Endothelial cell of umbilical vein (primary cell): ENCODE data around the gene HDAC8.

Experiments used
- EZH2 ChIP-seq: IDR thresholded peaks from 2 replicates; pipeline ENCODE4 v1.6.1; 2012; ENCODE audit warnings: borderline replicate concordance, low read depth, mild to moderate bottlenecking, moderate library complexity, low read length, inconsistent platforms; ENCODE audit not compliant: severe bottlenecking
- FOS ChIP-seq: IDR thresholded peaks from 2 replicates; pipeline ENCODE4 v1.6.1; 2011; ENCODE audit warnings: mild to moderate bottlenecking, low read length, moderate library complexity, borderline replicate concordance; ENCODE audit not compliant: insufficient read depth
- JUN ChIP-seq: IDR thresholded peaks from 2 replicates; pipeline ENCODE4 v1.6.1; 2011; ENCODE audit warnings: borderline replicate concordance, low read depth; ENCODE audit not compliant: insufficient read length, insufficient read depth
- MYC ChIP-seq: IDR thresholded peaks from one replicate; pipeline ENCODE4 v1.6.1; 2011; ENCODE audit warnings: mild to moderate bottlenecking, low read depth, low read length
- POLR2A ChIP-seq: IDR thresholded peaks from 2 replicates; pipeline ENCODE4 v1.6.1; 2012; ENCODE audit warnings: low read depth, mild to moderate bottlenecking, control low read depth, low read length
- POLR2AphosphoS5 ChIP-seq: IDR thresholded peaks from 2 replicates; pipeline ENCODE4 v1.6.1; 2012; ENCODE audit warnings: low read depth, mild to moderate bottlenecking, control low read depth, low read length, moderate library complexity; ENCODE audit not compliant: insufficient read depth
- TF ChIP-seq, protein P1 (sequence below), 2 donors: IDR thresholded peaks; 1 replicate in 1 of 2; 2 replicates in 1 of 2; pipeline ENCODE4 v1.5.1; 2011; ENCODE audit warnings: low read length in 2 of 2, mild to moderate bottlenecking in 2 of 2, moderate library complexity in 2 of 2, control low read depth in 1 of 2, inconsistent platforms in 1 of 2, low read depth in 1 of 2; ENCODE audit not compliant: insufficient read depth in 1 of 2; ENCODE audit errors: extremely low read depth in 1 of 2
- TF ChIP-seq, protein P2 (sequence below): IDR thresholded peaks from 2 replicates; pipeline ENCODE4 v1.6.1; 2011; ENCODE audit not compliant: insufficient read depth, insufficient read length

DNA sequence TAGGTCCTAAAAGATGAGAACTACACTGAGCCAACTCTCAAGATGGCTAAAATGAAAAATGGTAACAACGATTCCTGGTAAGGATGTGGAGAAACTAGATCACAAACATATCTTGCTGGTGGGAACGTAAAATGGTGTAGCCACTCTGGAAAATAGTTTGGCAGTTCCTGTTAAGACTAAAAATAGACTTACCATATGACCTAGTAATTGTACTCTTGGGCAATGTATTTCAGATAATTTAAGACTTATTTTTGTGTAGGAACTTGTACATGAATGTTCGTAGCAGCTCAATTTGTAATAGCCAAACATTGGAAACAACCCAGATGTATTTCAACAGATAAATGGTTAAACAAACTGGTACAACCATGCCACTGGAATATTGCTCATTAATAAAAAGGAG, 106.2 kb downstream of the HDAC8 start:
- TF ChIP-seq, protein P1, sequence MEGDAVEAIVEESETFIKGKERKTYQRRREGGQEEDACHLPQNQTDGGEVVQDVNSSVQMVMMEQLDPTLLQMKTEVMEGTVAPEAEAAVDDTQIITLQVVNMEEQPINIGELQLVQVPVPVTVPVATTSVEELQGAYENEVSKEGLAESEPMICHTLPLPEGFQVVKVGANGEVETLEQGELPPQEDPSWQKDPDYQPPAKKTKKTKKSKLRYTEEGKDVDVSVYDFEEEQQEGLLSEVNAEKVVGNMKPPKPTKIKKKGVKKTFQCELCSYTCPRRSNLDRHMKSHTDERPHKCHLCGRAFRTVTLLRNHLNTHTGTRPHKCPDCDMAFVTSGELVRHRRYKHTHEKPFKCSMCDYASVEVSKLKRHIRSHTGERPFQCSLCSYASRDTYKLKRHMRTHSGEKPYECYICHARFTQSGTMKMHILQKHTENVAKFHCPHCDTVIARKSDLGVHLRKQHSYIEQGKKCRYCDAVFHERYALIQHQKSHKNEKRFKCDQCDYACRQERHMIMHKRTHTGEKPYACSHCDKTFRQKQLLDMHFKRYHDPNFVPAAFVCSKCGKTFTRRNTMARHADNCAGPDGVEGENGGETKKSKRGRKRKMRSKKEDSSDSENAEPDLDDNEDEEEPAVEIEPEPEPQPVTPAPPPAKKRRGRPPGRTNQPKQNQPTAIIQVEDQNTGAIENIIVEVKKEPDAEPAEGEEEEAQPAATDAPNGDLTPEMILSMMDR (IDR thresholded peaks at IDR 0.05; ENCODE audit: extremely low read depth in 1 of 2, insufficient read depth in 1 of 2, low read depth in 1 of 2, low read length in 2 of 2): no peak
- TF ChIP-seq POLR2A (no peak), JUN (no peak), POLR2AphosphoS5 (no peak), EZH2 (no peak), MYC (no peak), FOS (no peak)
- TF ChIP-seq, protein P2, sequence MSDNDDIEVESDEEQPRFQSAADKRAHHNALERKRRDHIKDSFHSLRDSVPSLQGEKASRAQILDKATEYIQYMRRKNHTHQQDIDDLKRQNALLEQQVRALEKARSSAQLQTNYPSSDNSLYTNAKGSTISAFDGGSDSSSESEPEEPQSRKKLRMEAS: no peak
